H9 (cell line): ENCODE results near the gene MRPL54. TPM values are rescaled to one million over a fixed set of nuclear protein-coding genes. Genes with fewer than 3 reads are reported as not detected.
A peak's percentile ranks its signal among the peaks of the same experiment; 100 is the strongest.

ENCODE experiments used
- DNase-seq: peaks from one replicate; pipeline ENCODE4 v3.0.0-alpha.2; 2017
- H2AFZ ChIP-seq: one replicate; pipeline ENCODE4 v1.6.1; 2013; ENCODE audit warnings: mild to moderate bottlenecking, low read length, control low read depth, moderate library complexity
- H2AK5ac ChIP-seq: 2 replicates; pipeline ENCODE4 v1.6.1; 2013; ENCODE audit warnings: low read length, control low read depth, mixed read lengths; ENCODE audit not compliant: insufficient read length
- H2BK120ac ChIP-seq: one replicate; pipeline ENCODE4 v1.6.1; 2013; ENCODE audit warnings: low read depth, mild to moderate bottlenecking, low read length, control low read depth, inconsistent platforms; ENCODE audit not compliant: poor library complexity, severe bottlenecking
- H2BK12ac ChIP-seq: 2 replicates; pipeline ENCODE4 v1.6.1; 2013; ENCODE audit warnings: low read length, control low read depth, mixed read lengths, low read depth; ENCODE audit not compliant: insufficient read length
- H2BK15ac ChIP-seq: 2 replicates; pipeline ENCODE4 v1.6.1; 2013; ENCODE audit warnings: low read depth, low read length, control low read depth
- H2BK20ac ChIP-seq: one replicate; pipeline ENCODE4 v1.6.1; 2013; ENCODE audit warnings: low read depth, mild to moderate bottlenecking, low read length, control low read depth, inconsistent platforms; ENCODE audit not compliant: poor library complexity, severe bottlenecking
- H2BK5ac ChIP-seq: 2 replicates; pipeline ENCODE4 v1.6.1; 2013; ENCODE audit warnings: low read length, control low read depth, mixed read lengths; ENCODE audit not compliant: insufficient read length
- H3K14ac ChIP-seq: 2 replicates; pipeline ENCODE4 v1.6.1; 2013; ENCODE audit warnings: low read length, control low read depth; ENCODE audit not compliant: insufficient read depth
- H3K18ac ChIP-seq: 2 replicates; pipeline ENCODE4 v1.6.1; 2013; ENCODE audit warnings: low read depth, mild to moderate bottlenecking, mixed read lengths, low read length, control low read depth; ENCODE audit not compliant: insufficient read length
- H3K23ac ChIP-seq: 2 replicates; pipeline ENCODE4 v1.6.1; 2013; ENCODE audit warnings: low read length, control low read depth, mixed read lengths, low read depth; ENCODE audit not compliant: insufficient read length
- H3K23me2 ChIP-seq: 2 replicates; pipeline ENCODE4 v1.6.1; 2013; ENCODE audit warnings: low read depth, mild to moderate bottlenecking, mixed read lengths, low read length, control low read depth; ENCODE audit not compliant: insufficient read length, poor library complexity, severe bottlenecking
- H3K27ac ChIP-seq: 2 replicates; pipeline ENCODE4 v1.5.1; 2013; ENCODE audit warnings: low read length, control low read depth, mixed read lengths, low read depth; ENCODE audit not compliant: insufficient read length
- H3K27me3 ChIP-seq: 2 replicates; pipeline ENCODE4 v1.6.1; 2013; ENCODE audit warnings: low read length, control low read depth, inconsistent platforms; ENCODE audit not compliant: insufficient read depth
- H3K4ac ChIP-seq: 2 replicates; pipeline ENCODE4 v1.6.1; 2013; ENCODE audit warnings: low read depth, mild to moderate bottlenecking, control low read depth, inconsistent platforms, low read length, moderate library complexity
- H3K4me1 ChIP-seq: 2 replicates; pipeline ENCODE4 v1.6.1; 2013; ENCODE audit warnings: low read length, control low read depth, inconsistent platforms; ENCODE audit not compliant: insufficient read depth
- H3K4me2 ChIP-seq: 2 replicates; pipeline ENCODE4 v1.6.1; 2013; ENCODE audit warnings: low read length, control low read depth, mixed read lengths; ENCODE audit not compliant: insufficient read length, insufficient read depth
- H3K56ac ChIP-seq: 2 replicates; pipeline ENCODE4 v1.6.1; 2013; ENCODE audit warnings: low read depth, mild to moderate bottlenecking, mixed read lengths, low read length, control low read depth; ENCODE audit not compliant: insufficient read length
- H3K79me1 ChIP-seq: 2 replicates; pipeline ENCODE4 v1.6.1; 2013; ENCODE audit warnings: low read depth, mild to moderate bottlenecking, moderate library complexity, low read length, control low read depth, inconsistent platforms; ENCODE audit not compliant: insufficient read depth, poor library complexity, severe bottlenecking
- H3K79me2 ChIP-seq: 2 replicates; pipeline ENCODE4 v1.6.1; 2013; ENCODE audit warnings: low read length, control low read depth, inconsistent platforms; ENCODE audit not compliant: insufficient read depth
- H3K9ac ChIP-seq: 2 replicates; pipeline ENCODE4 v1.6.1; 2013; ENCODE audit warnings: low read length, control low read depth, mixed read lengths; ENCODE audit not compliant: insufficient read length; ENCODE audit errors: extremely low read depth
- H3K9me3 ChIP-seq: one replicate; pipeline ENCODE4 v1.6.1; 2013; ENCODE audit warnings: low read depth, low read length, inconsistent platforms; ENCODE audit not compliant: control insufficient read depth
- H3T11ph ChIP-seq: one replicate; pipeline ENCODE4 v1.6.1; 2013; ENCODE audit warnings: mild to moderate bottlenecking, low read length, control low read depth, inconsistent platforms
- H4K20me1 ChIP-seq: one replicate; pipeline ENCODE4 v1.6.1; 2013; ENCODE audit not compliant: control insufficient read depth, insufficient read length, insufficient read depth
- H4K5ac ChIP-seq: 2 replicates; pipeline ENCODE4 v1.6.1; 2013; ENCODE audit warnings: low read depth, mild to moderate bottlenecking, mixed read lengths, low read length, control low read depth; ENCODE audit not compliant: insufficient read length
- H4K8ac ChIP-seq: replicated peaks from 2 replicates; pipeline ENCODE4 v1.6.1; 2013; ENCODE audit warnings: low read length, control low read depth, mixed read lengths, low read depth; ENCODE audit not compliant: insufficient read length
- H4K91ac ChIP-seq: 2 replicates; pipeline ENCODE4 v1.6.1; 2013; ENCODE audit warnings: low read depth, mild to moderate bottlenecking, moderate library complexity, mixed read lengths, low read length, control low read depth; ENCODE audit not compliant: insufficient read length
- H3K27ac Mint-ChIP-seq, 3 experiments: 2 replicates in 2 of 3; 3 replicates in 1 of 3; pipeline ENCODE4 v1.8.0; 2020 to 2021; ENCODE audit warnings: mixed read lengths in 3 of 3, mild to moderate bottlenecking in 1 of 3, moderate library complexity in 1 of 3
- H3K27me3 Mint-ChIP-seq: 2 replicates; pipeline ENCODE4 v1.8.0; 2021; ENCODE audit warnings: low read depth, mild to moderate bottlenecking, moderate library complexity, mixed read lengths
- H3K36me3 Mint-ChIP-seq, 3 experiments: 2 replicates in 2 of 3; 3 replicates in 1 of 3; pipeline ENCODE4 v1.8.0; 2020 to 2021; ENCODE audit warnings: low read depth in 3 of 3, mixed read lengths in 3 of 3; ENCODE audit not compliant: insufficient read depth in 1 of 3
- H3K4me1 Mint-ChIP-seq, 2 experiments: 2 replicates each; pipeline ENCODE4 v1.8.0; 2020; ENCODE audit warnings: mixed read lengths in 2 of 2
- H3K4me3 Mint-ChIP-seq, 2 experiments: 2 replicates in 1 of 2; 3 replicates in 1 of 2; pipeline ENCODE4 v1.8.0; 2020 to 2021; ENCODE audit warnings: mild to moderate bottlenecking in 2 of 2, mixed read lengths in 2 of 2, moderate library complexity in 1 of 2
- H3K9me3 Mint-ChIP-seq, 2 experiments: 2 replicates in 1 of 2; 3 replicates in 1 of 2; pipeline ENCODE4 v1.8.0; 2020; ENCODE audit warnings: mild to moderate bottlenecking in 2 of 2, mixed read lengths in 2 of 2, moderate library complexity in 1 of 2
- CTCF ChIP-seq: fragments of 200-600 bp; sonication (generic); conservative IDR thresholded peaks from 3 replicates; pipeline ENCODE4 v1.8.0; 2021; ENCODE audit warnings: antibody characterized with exemption, mild to moderate bottlenecking
- WGBS: extraction: QIAGEN DNeasy Blood & Tissue Kit; methylation state at CpG from one replicate; pipeline ENCODE4 v1.1.7; 2013; ENCODE audit warnings: missing lambda C conversion rate, low lambda C conversion rate, mixed read lengths; ENCODE audit not compliant: insufficient read length; ENCODE audit errors: extremely low coverage; 5-methylcytosine and 5-hydroxymethylcytosine counted together
- total RNA-seq: library from RNA; stranded (reverse); gene quantifications from 2 replicates; pipeline ENCODE4 v1.2.1, GENCODE V29; 2021

MRPL54 gene
- total RNA-seq, 1 experiment from 2014 or later, result 60.0 TPM

- H3K36me3 Mint-ChIP-seq, result no peaks in the 10 kb centered on the region
- Histone ChIP-seq H2BK12ac (no peak overlapping the region), H2AK5ac (no peak overlapping the region), H4K91ac (no peak overlapping the region), H2AFZ (no peak overlapping the region), H3K9ac (no peak overlapping the region), H3K14ac (no peak overlapping the region), H3K23ac (no peak overlapping the region), H3K56ac (no peak overlapping the region), H3K9me3 (no peaks in the 10 kb centered on the region), H3K4me2 (peak overlapping the region; percentile 92), H3T11ph (no peak overlapping the region), H4K20me1 (no peaks in the 10 kb centered on the region), H3K27me3 (no peaks in the 10 kb centered on the region), H3K27ac (no peak overlapping the region), H2BK120ac (no peak overlapping the region), H3K18ac (no peak overlapping the region), H4K5ac (no peak overlapping the region), H3K23me2 (peaks cover 10% of the 10 kb centered on the region), H4K8ac (no peak overlapping the region), H3K4ac (no peak overlapping the region), H3K79me2 (no peaks in the 10 kb centered on the region), H2BK5ac (no peak overlapping the region), H3K79me1 (no peaks in the 10 kb centered on the region), H2BK15ac (no peak overlapping the region), H2BK20ac (no peak overlapping the region), H3K4me1 (no peaks in the 10 kb centered on the region; the same call in 1 of the 2 replicates)
- H3K9me3 Mint-ChIP-seq, result no peaks in the 10 kb centered on the region; a peak in 1 of 5 replicates
- H3K27ac Mint-ChIP-seq, result peak overlapping the region in 2 of 3 experiments; percentile 70 to 91; a peak in 4 of 7 replicates
- TF ChIP-seq CTCF, result no peak
- peak; percentile 93 for DNase-seq
- peak overlapping the region; percentile 71 to 87 for H3K4me3 Mint-ChIP-seq
- H3K27me3 Mint-ChIP-seq, result peaks cover 3% of the 10 kb centered on the region
- peaks cover 16 to 43% of the 10 kb centered on the region in 2 experiments for H3K4me1 Mint-ChIP-seq
- no CpG with 5 or more reads among the region's 30 CpGs for WGBS
These were observed 39.9 kb upstream of the MRPL54 start for GRCh38 chr19:3722443-3723109.
